Heart right ventricle (tissue), 16 donors: ENCODE measurements around the gene UNC119. TPM values are rescaled to one million over a fixed set of nuclear protein-coding genes. Genes with fewer than 3 reads are reported as not detected.

ENCODE experiments used
- ATAC-seq, 8 donors: fragments of 200-7000 bp; cut with Tn5 transposase; one replicate each; pipeline ENCODE4 v1.9.1; 2020; ENCODE audit warnings: mild to moderate bottlenecking in 8 of 8, moderate library complexity in 8 of 8, moderate number of reproducible peaks in 1 of 8
- DNase-seq, 2 donors: peaks; one replicate each; pipeline ENCODE4 v3.0.0-alpha.2; 2020
- H3K27ac ChIP-seq, 10 donors: fragments of 200-600 bp; sonication (generic) in 2 of 10; one replicate each; pipeline versions ENCODE4 v1.5.0 to v1.8.0; 2020 to 2022; ENCODE audit warnings: mild to moderate bottlenecking in 3 of 10
- H3K27me3 ChIP-seq, 7 donors: fragments of 200-600 bp; one replicate each; pipeline ENCODE4 v1.8.0; 2021 to 2022; ENCODE audit warnings: mild to moderate bottlenecking in 2 of 7
- H3K36me3 ChIP-seq, 9 donors: fragments of 200-600 bp; sonication (generic) in 1 of 9; one replicate each; pipeline versions ENCODE4 v1.5.0 to v1.8.0; 2020 to 2022; ENCODE audit warnings: mild to moderate bottlenecking in 2 of 9
- H3K4me1 ChIP-seq, 9 donors: fragments of 200-600 bp; sonication (generic) in 1 of 9; one replicate each; pipeline versions ENCODE4 v1.5.0 to v1.8.0; 2020 to 2022; ENCODE audit warnings: mild to moderate bottlenecking in 4 of 9
- H3K4me3 ChIP-seq, 10 donors: fragments of 200-600 bp; sonication (generic) in 2 of 10; one replicate each; pipeline versions ENCODE4 v1.5.0 to v1.8.0; 2020 to 2022; ENCODE audit warnings: mild to moderate bottlenecking in 7 of 10, moderate library complexity in 2 of 10
- H3K9me3 ChIP-seq, 11 donors: fragments of 200-600 bp in 10 of 11; sonication (generic) in 2 of 11; one replicate each; pipeline versions ENCODE4 v1.5.0 to v1.8.0; 2013 to 2022; ENCODE audit warnings: mild to moderate bottlenecking in 2 of 11, control low read depth in 1 of 11, moderate library complexity in 1 of 11
- CTCF ChIP-seq, 9 donors: fragments of 200-600 bp; sonication (generic) in 2 of 9; IDR thresholded peaks; one replicate each; pipeline versions ENCODE4 v1.5.0 to v1.8.0; 2021 to 2022; ENCODE audit warnings: antibody characterized with exemption in 9 of 9, mild to moderate bottlenecking in 5 of 9, moderate library complexity in 1 of 9
- WGBS, 2 donors: extraction: QIAGEN DNeasy Blood & Tissue Kit; methylation state at CpG; one replicate each; pipeline ENCODE4 v1.1.7; 2013; ENCODE audit warnings: inconsistent platforms in 1 of 2; 5-methylcytosine and 5-hydroxymethylcytosine counted together
- intact Hi-C, 10 donors: fragments of 100-400 bp; cut with DNase I; formaldehyde crosslinking; loops; one replicate each; pipeline versions ENCODE4 v1.11.1 to v1.14.2; 2022
- polyA plus RNA-seq, 2 donors: library from polyadenylated mRNA; stranded (reverse); fragments of 200-250 nt; gene quantifications; one replicate each; pipeline ENCODE4 v1.2.3, GENCODE V29; 2013
- total RNA-seq, 10 donors: library from RNA; stranded (reverse); fragmentation: NEBNext Ultra II Directional in 3 of 10; extraction: Animal tissue kit (Norgen Biotek cat#: 25700) in 3 of 10; gene quantifications; one replicate each; pipeline versions ENCODE4 v1.2.1 to v1.2.4, GENCODE V29; 2021 to 2023
- donor health status: Arrhythmogenic right ventricular cardiomyopathy.
- donor health status: ischemic (EF 13 %, LVEDD 7.1; RV severe dilation, severe dysfunction).
- donor health status: healthy with polysubstance abuse.
- donor health status: DM: no; HTN: yes; CAD: no.
- donor health status: DM: no; HTN: no; CAD: no.
- donor health status: ischemic (EF 25% LVEDD 6.9; RV normal size, moderate dysfunction).
- donor health status: ischemic (EF 25% LVEDD 5.7; RV mildly dilated, moderate dysfunction).
- donor health status: healthy.
- donor health status: DM: yes; HTN: yes; CAD: no.
- donor health status: Ischemic cardiomyopathy.
- donor health status: ischemic (EF 35%, LVEDD 5.7; RV mildly dilated, moderate dysfunction).
- donor health status: nonischemic (EF 11% LVEDD 7.7; RV severe dilation, severe dysfunction).
- donor health status: DM: yes; HTN: yes; CAD: no.
- donor health status: PGD.
- donor health status: ischemic (EF 29% LVEDD 5.4; RV normal size, mild dysfunction).
- donor health status: nonischemic (EF 23%, LVEDD 6.1; RV moderate dilation, normal function).

Gene UNC119
- total and polyA plus RNA-seq, 12 donors = 10.6 to 23.8 (median 21.0) TPM

GRCh38 chr17:28575126-28575795, 22.8 kb upstream of the UNC119 start:
- H3K27ac ChIP-seq = peak overlapping the region in 8 of 10 donors; percentile 41 to 78 (median 66)

GRCh38 chr17:28574526-28574925, 22.1 kb upstream of the UNC119 start:
- H3K27ac ChIP-seq = peak overlapping the region in 4 of 10 donors; percentile 25 to 57 (median 56)
- peak in 1 of 8 donors; percentile 1 for ATAC-seq
- no peaks in the 10 kb centered on the region for H3K27me3 ChIP-seq
- intact Hi-C loops = no loop called here
- WGBS, 2 donors = 55 to 73% methylated on average over 7 of the region's 7 CpGs
- no peaks in the 10 kb centered on the region for H3K9me3 ChIP-seq
- peak overlapping the region in 3 of 10 donors; percentile 11 to 22 (median 15) for H3K4me3 ChIP-seq
- H3K4me1 ChIP-seq = peaks cover 5 to 64% (median 47%) of the 10 kb centered on the region in 9 donors
- DNase-seq = peak in 1 of 2 donors; percentile 20
- peaks cover 0 to 22% (median 0%) of the 10 kb centered on the region in 9 donors for H3K36me3 ChIP-seq
- peak in 1 of 9 donors; percentile 9 for TF ChIP-seq CTCF (IDR thresholded peaks at IDR 0.05)

More at GRCh38 chr17:28575126-28575795, 22.8 kb upstream of the UNC119 start:
- WGBS, 2 donors = 59 to 68% methylated on average over 14 of the region's 14 CpGs
- H3K9me3 ChIP-seq = no peaks in the 10 kb centered on the region
- peak; percentile 76 to 88 for DNase-seq
- peak; percentile 31 to 84 (median 69) for ATAC-seq
- peaks cover 0 to 27% (median 0%) of the 10 kb centered on the region in 9 donors for H3K36me3 ChIP-seq
- TF ChIP-seq CTCF (IDR thresholded peaks at IDR 0.05) = peak in 7 of 9 donors; percentile 17 to 53 (median 29)
- H3K27me3 ChIP-seq = no peaks in the 10 kb centered on the region
- H3K4me1 ChIP-seq = peaks cover 5 to 56% (median 40%) of the 10 kb centered on the region in 9 donors
- peak overlapping the region in 5 of 10 donors; percentile 3 to 52 (median 45) for H3K4me3 ChIP-seq
- intact Hi-C loops = no loop called here

- no peak for DNase-seq
Observed at GRCh38 chr17:28573966-28574480, 21.6 kb upstream of the UNC119 start.

More at GRCh38 chr17:28573966-28574480, 21.6 kb upstream of the UNC119 start:
- TF ChIP-seq CTCF (IDR thresholded peaks at IDR 0.05) = no peak
- H3K9me3 ChIP-seq = no peaks in the 10 kb centered on the region
- WGBS, 2 donors = 96 to 98% methylated on average over 6 of the region's 6 CpGs
- no peak for ATAC-seq
- intact Hi-C loops = no loop called here
- H3K27ac ChIP-seq = no peak overlapping the region
- no peak overlapping the region for H3K4me3 ChIP-seq
- no peaks in the 10 kb centered on the region for H3K27me3 ChIP-seq
- peaks cover 5 to 66% (median 47%) of the 10 kb centered on the region in 9 donors for H3K4me1 ChIP-seq
- H3K36me3 ChIP-seq = peaks cover 0 to 17% (median 0%) of the 10 kb centered on the region in 9 donors
